Vagina (tissue), 2 donors: ENCODE data around the gene DYSF.

Experiments used
- CTCF ChIP-seq, 3 experiments: fragments of 450-650 bp in 2 of 3; fragments of 200-600 bp in 1 of 3; sonication (generic) in 1 of 3; IDR thresholded peaks; one replicate each; pipeline ENCODE4 v1.5.1; 2017 to 2019; ENCODE audit warnings: antibody characterized with exemption in 3 of 3, mild to moderate bottlenecking in 2 of 3, moderate library complexity in 2 of 3
- POLR2A ChIP-seq, 2 donors: fragments of 450-650 bp; IDR thresholded peaks; one replicate each; pipeline ENCODE4 v1.6.1; 2017; ENCODE audit warnings: antibody characterized with exemption in 2 of 2, mild to moderate bottlenecking in 2 of 2, moderate library complexity in 2 of 2
- POLR2AphosphoS5 ChIP-seq, 2 donors: sonication (generic); formaldehyde crosslinking; IDR thresholded peaks; one replicate each; pipeline ENCODE4 v1.9.0; 2017; ENCODE audit warnings: antibody characterized with exemption in 2 of 2, mild to moderate bottlenecking in 2 of 2, low read depth in 1 of 2; ENCODE audit not compliant: insufficient read depth in 1 of 2

- TF ChIP-seq POLR2AphosphoS5 (IDR thresholded peaks at IDR 0.05; ENCODE audit: insufficient read depth in 1 of 2, low read depth in 1 of 2) = no peak
- TF ChIP-seq CTCF (IDR thresholded peaks at IDR 0.05) = no peak
- no peak for TF ChIP-seq POLR2A (IDR thresholded peaks at IDR 0.05)
These were observed 237.6 kb downstream of the DYSF start for GRCh38 chr2:71690876-71691475.
